NB4 (cell line): Measurements from ENCODE around the gene ITGA6.

ENCODE experiments used
- DNase-seq: peaks from one replicate; pipeline ENCODE4 v3.0.0; 2010; ENCODE audit warnings: low read depth
- H3K4me3 ChIP-seq: one replicate; pipeline ENCODE4 v1.5.1; 2011; ENCODE audit warnings: mild to moderate bottlenecking, low read depth, low read length, moderate library complexity
- CTCF ChIP-seq: IDR thresholded peaks from one replicate; pipeline ENCODE4 v1.5.1; 2012; ENCODE audit warnings: low read depth, low read length
- MAX ChIP-seq: IDR thresholded peaks from 2 replicates; pipeline ENCODE4 v1.6.1; 2011; ENCODE audit warnings: low read depth, low read length
- MYC ChIP-seq: IDR thresholded peaks from 2 replicates; pipeline ENCODE4 v1.6.1; 2011; ENCODE audit warnings: low read depth, low read length
- POLR2A ChIP-seq: IDR thresholded peaks from 2 replicates; pipeline ENCODE4 v1.6.1; 2011; ENCODE audit warnings: mild to moderate bottlenecking; ENCODE audit not compliant: insufficient read length; ENCODE audit errors: extremely low read depth

Gene ITGA6

DNA sequence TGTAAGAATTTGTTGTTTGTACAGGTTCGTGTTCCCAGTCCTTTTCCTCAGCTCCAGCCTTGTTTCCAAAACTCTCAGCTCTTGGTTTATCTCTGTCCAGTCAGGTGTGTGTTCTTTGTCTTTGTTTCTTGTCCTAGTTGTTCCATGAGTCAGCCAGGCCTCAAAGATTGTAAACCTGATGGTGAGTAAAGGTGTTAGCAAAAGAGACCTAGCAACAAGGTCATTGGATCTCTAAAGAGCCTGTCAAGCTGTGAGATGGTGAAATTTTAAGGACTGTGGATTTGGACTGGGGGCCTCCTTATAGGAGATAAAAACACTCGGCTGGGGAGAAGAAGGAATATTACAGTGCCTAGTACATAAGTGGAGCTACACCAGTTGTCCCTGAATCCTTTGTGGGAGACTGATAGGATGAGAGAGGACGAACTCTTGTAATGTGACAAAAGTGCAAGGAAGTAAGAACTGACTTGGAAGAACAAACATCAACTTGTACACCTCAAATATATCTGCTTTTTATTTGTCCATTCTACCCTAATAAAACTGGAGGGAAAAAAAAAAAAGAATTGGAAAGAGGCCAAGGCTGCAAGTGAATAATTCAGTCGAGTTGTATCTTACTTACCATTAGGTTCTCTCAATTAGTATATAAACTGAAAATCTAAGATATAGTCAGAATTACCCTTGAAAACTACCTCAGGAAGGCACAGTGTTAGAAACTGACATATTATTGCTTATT, 37.2 kb downstream of the ITGA6 start:
- H3K4me3 ChIP-seq: no peak overlapping the region
- DNase-seq: no peak
- TF ChIP-seq MYC: no peak
- TF ChIP-seq MAX: no peak
- no peak for TF ChIP-seq CTCF

GRCh38 chr2:172465417-172466334, 38.3 kb downstream of the ITGA6 start:
- peak overlapping the region; percentile 51 for H3K4me3 ChIP-seq
- TF ChIP-seq POLR2A: no peak
- TF ChIP-seq MAX: peak; percentile 70; the same call in 1 of the 2 replicates
- TF ChIP-seq MYC: peak; percentile 91
- peak; percentile 86 for TF ChIP-seq CTCF
- peak; percentile 85 for DNase-seq

- DNase-seq: peak; percentile 28
- H3K4me3 ChIP-seq: no peak overlapping the region
- TF ChIP-seq CTCF: peak; percentile 32
- no peak for TF ChIP-seq MYC
Observed at GRCh38 chr2:172467382-172467781, 40.0 kb downstream of the ITGA6 start.

- TF ChIP-seq CTCF: no peak
- no peak for TF ChIP-seq POLR2A
- TF ChIP-seq MYC: no peak
- no peak for TF ChIP-seq MAX
- no peak overlapping the region for H3K4me3 ChIP-seq
- DNase-seq: no peak
Observed at GRCh38 chr2:172470958-172471922, 43.9 kb downstream of the ITGA6 start.

- H3K4me3 ChIP-seq: no peak overlapping the region
- DNase-seq: no peak
- TF ChIP-seq POLR2A: no peak
Observed at GRCh38 chr2:172472446-172473033, 45.2 kb downstream of the ITGA6 start.
